LNCaP clone FGC (cell line): ENCODE results near the gene HOOK2.
A peak's percentile ranks its signal among the peaks of the same experiment; 100 is the strongest.

Source experiments
- DNase-seq: peaks from one replicate; pipeline ENCODE4 v3.0.0-alpha.2; 2011; ENCODE audit warnings: low read depth
- H3K4me3 ChIP-seq: 2 replicates; pipeline ENCODE4 v1.5.1; 2011; ENCODE audit warnings: mild to moderate bottlenecking, low read depth, low read length, control low read depth
- TF ChIP-seq, protein P1 (sequence below): IDR thresholded peaks from 2 replicates; pipeline ENCODE4 v1.5.1; 2012; ENCODE audit warnings: mild to moderate bottlenecking; ENCODE audit not compliant: control insufficient read depth, insufficient read depth; ENCODE audit errors: extremely low read depth

Gene HOOK2

DNA sequence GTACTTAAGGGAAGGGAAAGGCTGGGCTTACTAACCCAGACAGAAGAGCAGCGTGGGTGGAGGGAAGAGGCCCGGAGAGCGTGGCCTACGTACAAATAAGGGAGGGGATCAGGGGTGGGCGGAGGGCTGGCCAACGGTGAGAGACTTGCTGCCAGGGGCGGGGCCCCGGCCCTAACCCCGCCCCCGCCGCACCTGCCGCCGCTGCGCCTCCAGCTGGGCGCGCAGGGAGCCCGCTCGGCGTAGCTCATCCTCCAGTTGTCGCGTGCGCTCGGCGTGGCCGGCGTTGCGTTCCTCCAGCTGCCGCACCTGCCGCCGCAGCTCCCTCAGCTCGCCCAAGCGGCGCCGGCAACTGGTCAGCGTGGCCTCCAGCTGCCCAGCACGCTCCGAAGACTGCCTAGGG, 5.7 kb downstream of the HOOK2 start:
- no peak for DNase-seq
- H3K4me3 ChIP-seq: no peak overlapping the region
- TF ChIP-seq, protein P1, sequence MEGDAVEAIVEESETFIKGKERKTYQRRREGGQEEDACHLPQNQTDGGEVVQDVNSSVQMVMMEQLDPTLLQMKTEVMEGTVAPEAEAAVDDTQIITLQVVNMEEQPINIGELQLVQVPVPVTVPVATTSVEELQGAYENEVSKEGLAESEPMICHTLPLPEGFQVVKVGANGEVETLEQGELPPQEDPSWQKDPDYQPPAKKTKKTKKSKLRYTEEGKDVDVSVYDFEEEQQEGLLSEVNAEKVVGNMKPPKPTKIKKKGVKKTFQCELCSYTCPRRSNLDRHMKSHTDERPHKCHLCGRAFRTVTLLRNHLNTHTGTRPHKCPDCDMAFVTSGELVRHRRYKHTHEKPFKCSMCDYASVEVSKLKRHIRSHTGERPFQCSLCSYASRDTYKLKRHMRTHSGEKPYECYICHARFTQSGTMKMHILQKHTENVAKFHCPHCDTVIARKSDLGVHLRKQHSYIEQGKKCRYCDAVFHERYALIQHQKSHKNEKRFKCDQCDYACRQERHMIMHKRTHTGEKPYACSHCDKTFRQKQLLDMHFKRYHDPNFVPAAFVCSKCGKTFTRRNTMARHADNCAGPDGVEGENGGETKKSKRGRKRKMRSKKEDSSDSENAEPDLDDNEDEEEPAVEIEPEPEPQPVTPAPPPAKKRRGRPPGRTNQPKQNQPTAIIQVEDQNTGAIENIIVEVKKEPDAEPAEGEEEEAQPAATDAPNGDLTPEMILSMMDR: no peak

DNA sequence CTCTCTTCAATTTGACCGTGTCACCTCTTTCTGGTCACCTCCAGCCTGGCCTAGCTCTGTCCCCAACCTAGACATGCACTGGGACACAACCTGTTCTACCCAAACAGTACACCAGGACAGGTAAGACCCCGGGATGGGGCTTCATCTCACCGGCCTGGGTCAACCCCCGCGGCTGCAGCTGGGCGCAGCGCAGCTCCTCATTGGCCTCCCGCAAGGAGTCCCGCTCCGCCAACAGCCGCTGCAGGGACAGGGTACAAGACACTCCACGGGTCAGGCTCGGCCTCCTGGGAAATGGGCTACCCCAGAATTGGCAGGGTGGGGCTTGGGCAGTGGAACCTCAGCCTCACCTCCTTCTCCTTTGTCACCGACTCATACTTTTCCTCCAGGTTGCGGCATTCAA, 7.7 kb downstream of the HOOK2 start:
- H3K4me3 ChIP-seq: no peak overlapping the region
- TF ChIP-seq, protein P1: no peak
- DNase-seq: no peak

DNA sequence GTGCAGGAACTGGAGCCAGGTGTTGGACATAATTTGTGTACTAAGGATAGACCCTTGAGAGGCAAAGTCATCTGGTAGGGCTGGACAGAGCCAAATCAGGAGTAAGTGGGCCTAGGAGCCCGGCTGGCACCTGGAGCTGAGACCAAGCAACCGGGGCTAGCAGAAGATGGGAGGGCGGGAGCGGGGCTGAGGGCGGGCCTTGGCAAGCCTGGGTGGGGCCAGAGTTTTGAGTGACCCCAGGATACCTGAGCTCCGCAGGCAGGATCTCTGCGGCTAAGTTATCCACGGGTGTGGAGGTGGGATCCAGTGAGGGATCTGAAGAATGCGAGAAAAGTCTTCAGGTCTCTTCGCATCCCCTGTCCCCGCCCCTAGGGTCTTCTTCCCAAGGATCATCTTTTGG, 8.2 kb downstream of the HOOK2 start:
- H3K4me3 ChIP-seq: no peak overlapping the region
- TF ChIP-seq, protein P1: no peak
- no peak for DNase-seq

DNA sequence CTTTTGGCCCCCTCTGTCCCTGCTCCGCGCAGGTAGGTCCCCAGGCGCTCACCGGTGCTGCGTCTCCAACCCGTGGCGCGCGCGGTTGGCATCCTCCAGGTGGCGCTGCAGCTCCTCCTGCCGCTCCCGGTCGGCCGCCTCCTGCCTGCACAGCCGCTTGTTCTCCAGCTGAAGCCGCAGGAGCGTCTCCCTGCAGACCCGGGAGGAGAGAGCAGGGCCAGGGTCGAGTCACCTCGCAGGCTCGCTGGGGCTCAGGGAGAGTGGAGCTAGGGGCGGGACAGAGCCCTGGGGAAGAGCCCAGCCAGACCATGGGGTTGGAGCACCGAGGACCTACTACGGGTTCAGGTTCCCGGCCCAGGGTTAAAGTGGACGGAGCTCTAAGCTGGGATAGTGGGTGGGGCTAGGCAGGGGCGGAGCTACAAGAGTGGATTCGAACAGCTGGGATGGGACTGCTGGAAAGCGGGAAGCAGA, 9.3 kb downstream of the HOOK2 start:
- H3K4me3 ChIP-seq: peak overlapping the region; percentile 30
- no peak for DNase-seq
- TF ChIP-seq, protein P1: peak; percentile 75

DNA sequence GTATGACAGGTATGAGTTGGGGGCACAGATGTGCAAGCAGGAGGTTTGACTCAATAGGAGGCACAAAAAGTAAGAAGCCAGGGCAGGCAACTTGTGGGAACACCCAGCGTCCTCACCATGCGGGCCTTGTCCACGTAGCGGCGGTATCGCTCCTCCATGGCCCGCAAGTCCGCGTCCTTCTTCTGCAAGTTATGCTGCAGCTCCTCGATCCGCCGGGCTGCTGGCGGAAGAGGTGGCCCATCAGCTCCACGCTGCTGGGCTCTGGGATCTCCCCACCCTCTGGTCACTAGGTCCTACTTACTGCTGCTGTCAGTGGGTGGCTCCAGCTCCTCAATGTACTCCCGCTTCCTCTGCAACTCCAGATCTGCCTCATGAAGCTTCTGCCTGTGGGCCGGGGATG, 10.7 kb downstream of the HOOK2 start:
- DNase-seq: no peak
- TF ChIP-seq, protein P1: no peak
- no peak overlapping the region for H3K4me3 ChIP-seq

DNA sequence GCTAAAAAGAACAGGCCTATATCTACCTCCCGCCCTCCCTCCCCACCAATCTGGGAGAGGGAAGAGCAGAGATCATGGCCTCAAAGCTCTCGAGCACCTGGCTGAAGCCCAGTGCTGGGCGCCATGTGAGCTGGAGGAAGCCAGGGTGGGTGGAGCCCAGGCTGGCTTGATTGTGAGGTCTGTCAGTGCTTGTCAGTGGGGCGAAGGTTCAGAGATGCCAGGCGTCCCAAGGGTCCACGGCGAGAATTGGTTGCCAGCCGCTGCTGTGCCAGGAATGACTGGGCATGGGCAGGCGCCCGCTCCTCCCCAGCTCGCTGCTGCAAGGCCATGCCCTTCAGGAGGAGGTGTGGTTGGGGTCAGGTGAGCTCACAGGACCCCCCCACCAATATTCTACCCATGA, 12.3 kb downstream of the HOOK2 start:
- H3K4me3 ChIP-seq: no peak overlapping the region
- no peak for DNase-seq
- TF ChIP-seq, protein P1: no peak

DNA sequence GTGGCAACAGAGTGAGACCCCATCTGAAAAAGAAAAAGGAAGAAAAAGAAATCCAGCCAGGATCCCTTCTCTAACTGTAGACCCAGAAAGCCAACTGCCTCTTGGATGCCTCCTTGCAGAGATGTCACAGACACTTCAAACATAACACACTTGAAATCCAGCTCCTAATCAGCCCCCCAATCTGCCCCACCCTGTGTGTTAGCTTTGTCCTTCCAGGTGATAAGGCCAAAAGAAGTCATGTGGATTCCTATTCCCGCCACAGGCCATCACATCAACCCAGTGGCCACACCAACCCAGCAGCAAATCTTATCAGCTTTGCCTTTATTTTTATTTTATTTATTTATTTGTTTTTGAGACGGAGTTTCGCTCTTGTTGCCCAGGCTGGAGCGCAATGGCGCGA, 15.7 kb downstream of the HOOK2 start:
- no peak for DNase-seq
- TF ChIP-seq, protein P1: no peak
- H3K4me3 ChIP-seq: no peak overlapping the region
